CD14-positive monocyte (primary cell): Measurements from ENCODE around the gene TOMM40. TPM values are rescaled to one million over a fixed set of nuclear protein-coding genes. Genes with fewer than 3 reads are reported as not detected.

Source experiments
- DNase-seq, 3 donors: peaks; one replicate each; pipeline ENCODE4 v3.0.0-alpha.2; 2011 to 2022
- H2AFZ ChIP-seq: 2 replicates; pipeline ENCODE4 v1.6.0; 2012; ENCODE audit warnings: mild to moderate bottlenecking, low read depth, low read length, inconsistent platforms; ENCODE audit not compliant: insufficient read depth, poor library complexity, severe bottlenecking
- H3K27ac ChIP-seq, 2 donors: 1 replicate in 1 of 2; 2 replicates in 1 of 2; pipeline ENCODE4 v1.5.1; 2012 to 2013; ENCODE audit warnings: low read length in 2 of 2, control low read depth in 1 of 2, inconsistent platforms in 1 of 2, low read depth in 1 of 2, mild to moderate bottlenecking in 1 of 2
- H3K27me3 ChIP-seq, 2 donors: one replicate each; pipeline versions ENCODE4 v1.6.0 to v1.6.1; 2011 to 2013; ENCODE audit warnings: low read length in 2 of 2; ENCODE audit not compliant: control insufficient read depth in 2 of 2, insufficient read depth in 2 of 2
- H3K36me3 ChIP-seq, 2 donors: replicated peaks in 1 of 2; 1 replicate in 1 of 2; 2 replicates in 1 of 2; pipeline versions ENCODE4 v1.5.1 to v1.6.1; 2012 to 2013; ENCODE audit warnings: low read length in 2 of 2, control low read depth in 1 of 2, inconsistent platforms in 1 of 2, mild to moderate bottlenecking in 1 of 2; ENCODE audit not compliant: insufficient read depth in 2 of 2, control insufficient read depth in 1 of 2
- H3K4me1 ChIP-seq, 2 donors: 1 replicate in 1 of 2; 2 replicates in 1 of 2; pipeline versions ENCODE4 v1.5.1 to v1.6.1; 2012 to 2013; ENCODE audit warnings: low read length in 2 of 2, control low read depth in 1 of 2, inconsistent platforms in 1 of 2, mild to moderate bottlenecking in 1 of 2, moderate library complexity in 1 of 2; ENCODE audit not compliant: insufficient read depth in 2 of 2, control insufficient read depth in 1 of 2
- H3K4me2 ChIP-seq: replicated peaks from 2 replicates; pipeline ENCODE3; 2012; ENCODE audit warnings: low read length, moderate library complexity, mild to moderate bottlenecking; ENCODE audit not compliant: poor library complexity, severe bottlenecking; ENCODE audit errors: extremely low read depth
- H3K4me3 ChIP-seq, 3 experiments: fragments of 200-600 bp in 1 of 3; sonication (generic) in 1 of 3; replicated peaks in 1 of 3; 1 replicate in 2 of 3; 2 replicates in 1 of 3; pipeline ENCODE4 v1.5.1; 2011 to 2013; ENCODE audit warnings: low read length in 3 of 3, mild to moderate bottlenecking in 3 of 3, control low read depth in 2 of 3, low read depth in 2 of 3, inconsistent platforms in 1 of 3, moderate library complexity in 1 of 3
- H3K79me2 ChIP-seq: 2 replicates; pipeline ENCODE4 v1.6.0; 2012; ENCODE audit warnings: mild to moderate bottlenecking, control low read depth, inconsistent platforms, low read length, moderate library complexity; ENCODE audit not compliant: insufficient read depth
- H3K9ac ChIP-seq: 2 replicates; pipeline ENCODE4 v1.6.0; 2017; ENCODE audit warnings: low read length, mild to moderate bottlenecking; ENCODE audit not compliant: insufficient read depth, poor library complexity, severe bottlenecking
- H3K9me3 ChIP-seq, 2 donors: replicated peaks in 1 of 2; 1 replicate in 1 of 2; 2 replicates in 1 of 2; pipeline versions ENCODE4 v1.5.1 to v1.6.1; 2012 to 2013; ENCODE audit warnings: low read length in 2 of 2, control low read depth in 1 of 2; ENCODE audit not compliant: control insufficient read depth in 1 of 2, insufficient read depth in 1 of 2
- H4K20me1 ChIP-seq: 2 replicates; pipeline ENCODE4 v1.6.0; 2012; ENCODE audit warnings: mild to moderate bottlenecking, low read length, control low read depth, moderate library complexity; ENCODE audit not compliant: insufficient read depth
- H3K27ac Mint-ChIP-seq, 7 donors: one replicate each; pipeline ENCODE4 v1.8.0; 2020; ENCODE audit warnings: mild to moderate bottlenecking in 7 of 7, mixed read lengths in 7 of 7, moderate library complexity in 6 of 7, inconsistent platforms in 2 of 7
- H3K27me3 Mint-ChIP-seq, 3 donors: one replicate each; pipeline ENCODE4 v1.8.0; 2021 to 2022; ENCODE audit warnings: low read depth in 3 of 3, mild to moderate bottlenecking in 3 of 3, mixed read lengths in 3 of 3, moderate library complexity in 3 of 3, inconsistent platforms in 1 of 3
- H3K36me3 Mint-ChIP-seq, 2 donors: one replicate each; pipeline ENCODE4 v1.8.0; 2020; ENCODE audit warnings: mixed read lengths in 2 of 2, inconsistent platforms in 1 of 2, mild to moderate bottlenecking in 1 of 2
- H3K4me1 Mint-ChIP-seq: one replicate; pipeline ENCODE4 v1.8.0; 2020; ENCODE audit warnings: mild to moderate bottlenecking, mixed read lengths
- H3K4me3 Mint-ChIP-seq, 2 donors: one replicate each; pipeline ENCODE4 v1.8.0; 2020; ENCODE audit warnings: mild to moderate bottlenecking in 2 of 2, mixed read lengths in 2 of 2, moderate library complexity in 1 of 2
- H3K9me3 Mint-ChIP-seq, 7 donors: one replicate each; pipeline ENCODE4 v1.8.0; 2020 to 2022; ENCODE audit warnings: mixed read lengths in 7 of 7, mild to moderate bottlenecking in 6 of 7, moderate library complexity in 6 of 7, inconsistent platforms in 2 of 7
- CTCF ChIP-seq: fragments of 200-600 bp; IDR thresholded peaks from one replicate; pipeline ENCODE4 v1.8.0; 2022; ENCODE audit warnings: antibody characterized with exemption, mild to moderate bottlenecking
- WGBS: methylation state at CpG from one replicate; pipeline ENCODE4 v1.1.5; 2013; ENCODE audit warnings: missing lambda C conversion rate; ENCODE audit not compliant: insufficient coverage; 5-methylcytosine and 5-hydroxymethylcytosine counted together
- intact Hi-C, 2 donors: fragments of 100-400 bp; cut with micrococcal nuclease; formaldehyde crosslinking; loops; one replicate each; pipeline versions ENCODE4 v1.15.0 to v1.15.1; 2023
- polyA plus RNA-seq, 3 donors: library from polyadenylated mRNA; depleted of rRNA in 1 of 3; unstranded in 2 of 3; stranded (reverse) in 1 of 3; fragments of 300-500 nt in 2 of 3; fragments of >200 nt in 1 of 3; fragmentation: Illumina TruSeq in 2 of 3; gene quantifications; 1 replicate in 2 of 3; 2 replicates in 1 of 3; pipeline ENCODE4 v1.2.3, GENCODE V29; 2012 to 2021

Gene TOMM40
- polyA plus RNA-seq, 3 donors: 15.0 to 25.4 (median 16.4) TPM

- Mint-ChIP-seq H3K4me1 (peaks cover 46% of the 10 kb centered on the region), H3K36me3 (peaks cover 8 to 11% of the 10 kb centered on the region in 2 donors), H3K27ac (peak overlapping the region in 1 of 7 donors; percentile 32), H3K9me3 (peaks cover 0 to 3% (median 0%) of the 10 kb centered on the region in 7 donors), H3K4me3 (no peak overlapping the region), H3K27me3 (peaks cover 16 to 31% (median 25%) of the 10 kb centered on the region in 3 donors)
- no peak overlapping the region for H3K9ac ChIP-seq
- 0% methylated on average over 1 of the region's 2 CpGs for WGBS
- no peaks in the 10 kb centered on the region for H3K9me3 ChIP-seq
- H3K27me3 ChIP-seq: peaks cover 0 to 3% of the 10 kb centered on the region in 2 donors
- no peak overlapping the region for H3K4me2 ChIP-seq
- H3K79me2 ChIP-seq: no peaks in the 10 kb centered on the region
- H3K4me3 ChIP-seq: no peak overlapping the region
- no peak overlapping the region for H3K27ac ChIP-seq
- intact Hi-C loops: no loop called here
- DNase-seq: no peak
- TF ChIP-seq CTCF: no peak
- H4K20me1 ChIP-seq: peaks cover 38% of the 10 kb centered on the region
- no peak overlapping the region for H2AFZ ChIP-seq
- H3K4me1 ChIP-seq: peaks cover 39% of the 10 kb centered on the region in 2 donors
- no peaks in the 10 kb centered on the region for H3K36me3 ChIP-seq
Observed at GRCh38 chr19:44851427-44851826, 39.6 kb upstream of the TOMM40 start.

- Histone ChIP-seq H3K79me2 (no peaks in the 10 kb centered on the region), H3K4me1 (peaks cover 19% of the 10 kb centered on the region in 2 donors), H3K4me3 (no peak overlapping the region), H3K4me2 (no peak overlapping the region), H2AFZ (no peak overlapping the region), H4K20me1 (peaks cover 4% of the 10 kb centered on the region), H3K27ac (no peak overlapping the region), H3K9ac (no peak overlapping the region), H3K9me3 (no peaks in the 10 kb centered on the region), H3K27me3 (no peaks in the 10 kb centered on the region), H3K36me3 (no peaks in the 10 kb centered on the region)
- no peak for TF ChIP-seq CTCF
- DNase-seq: no peak
- intact Hi-C loops: no loop called here
- no peak overlapping the region for H3K4me3 Mint-ChIP-seq
- H3K36me3 Mint-ChIP-seq: peaks cover 1 to 21% of the 10 kb centered on the region in 2 donors
- no CpG with 5 or more reads among the region's 1 CpG for WGBS
- peaks cover 28% of the 10 kb centered on the region for H3K4me1 Mint-ChIP-seq
- H3K27me3 Mint-ChIP-seq: peaks cover 1 to 10% (median 2%) of the 10 kb centered on the region in 3 donors
- H3K27ac Mint-ChIP-seq: no peak overlapping the region
- no peaks in the 10 kb centered on the region for H3K9me3 Mint-ChIP-seq
Observed at GRCh38 chr19:44855606-44856005, 35.4 kb upstream of the TOMM40 start.
